CD4-positive, alpha-beta T cell (primary cell): ENCODE measurements around the gene PAIP2B. TPM values are rescaled to one million over a fixed set of nuclear protein-coding genes. Genes with fewer than 3 reads are reported as not detected.

Experiments
- ATAC-seq: fragments of 200-7000 bp; cut with Tn5 transposase; one replicate; pipeline ENCODE4 v1.10.0; 2022; ENCODE audit warnings: mild to moderate bottlenecking; ENCODE audit not compliant: poor library complexity
- CTCF ChIA-PET: fragments of 350-600 bp; sonication (Branson Sonifier 250); formaldehyde crosslinking; loops from one replicate; lab custom pipeline; 2021; ENCODE audit warnings: antibody characterized with exemption, inconsistent platforms; lab: Charles Lee
- POLR2A ChIA-PET: fragments of 350-600 bp; sonication (Branson Sonifier 250); formaldehyde crosslinking; loops from one replicate; lab custom pipeline; 2021; ENCODE audit warnings: antibody characterized with exemption, inconsistent platforms; lab: Charles Lee
- DNase-seq, 14 experiments: peaks; one replicate each; pipeline ENCODE4 v3.0.0-alpha.2; 2013 to 2020; ENCODE audit warnings: mixed read lengths in 2 of 14
- H3K27ac ChIP-seq, 2 donors: one replicate each; pipeline versions ENCODE4 v1.5.1 to v1.7.0; 2013; ENCODE audit warnings: low read length in 2 of 2, low read depth in 1 of 2, mild to moderate bottlenecking in 1 of 2
- H3K27me3 ChIP-seq, 2 experiments: 1 replicate in 1 of 2; 2 replicates in 1 of 2; pipeline versions ENCODE4 v1.6.1 to v1.7.0; 2013; ENCODE audit warnings: low read length in 2 of 2, control low read depth in 1 of 2, mild to moderate bottlenecking in 1 of 2, moderate library complexity in 1 of 2; ENCODE audit not compliant: insufficient read depth in 2 of 2, control insufficient read depth in 1 of 2
- H3K36me3 ChIP-seq: one replicate; pipeline ENCODE4 v1.6.1; 2013; ENCODE audit warnings: low read length, control low read depth; ENCODE audit not compliant: insufficient read depth
- H3K4me1 ChIP-seq: one replicate; pipeline ENCODE4 v1.6.1; 2013; ENCODE audit warnings: low read length, control low read depth; ENCODE audit not compliant: insufficient read depth
- H3K4me3 ChIP-seq: one replicate; pipeline ENCODE4 v1.5.1; 2013; ENCODE audit warnings: mild to moderate bottlenecking, low read length, moderate library complexity
- H3K9me3 ChIP-seq, 2 experiments: 1 replicate in 1 of 2; 2 replicates in 1 of 2; pipeline versions ENCODE4 v1.6.1 to v1.7.0; 2013; ENCODE audit warnings: low read length in 2 of 2, mild to moderate bottlenecking in 2 of 2, control low read depth in 1 of 2, moderate library complexity in 1 of 2; ENCODE audit not compliant: control insufficient read depth in 1 of 2, insufficient read depth in 1 of 2
- H3K27ac Mint-ChIP-seq: one replicate; pipeline ENCODE4 v1.8.0; 2020; ENCODE audit warnings: mixed read lengths
- H3K27me3 Mint-ChIP-seq: one replicate; pipeline ENCODE4 v1.8.0; 2021; ENCODE audit warnings: mixed read lengths
- H3K36me3 Mint-ChIP-seq: one replicate; pipeline ENCODE4 v1.8.0; 2021; ENCODE audit warnings: low read depth, mixed read lengths
- H3K4me1 Mint-ChIP-seq: one replicate; pipeline ENCODE4 v1.8.0; 2021; ENCODE audit warnings: low read depth, mixed read lengths
- H3K4me3 Mint-ChIP-seq: one replicate; pipeline ENCODE4 v1.8.0; 2020; ENCODE audit warnings: mild to moderate bottlenecking, mixed read lengths
- H3K9me3 Mint-ChIP-seq: one replicate; pipeline ENCODE4 v1.8.0; 2020; ENCODE audit warnings: mixed read lengths
- CTCF ChIP-seq: fragments of 200-600 bp; IDR thresholded peaks from one replicate; pipeline ENCODE4 v1.8.0; 2022; ENCODE audit warnings: antibody characterized with exemption, mild to moderate bottlenecking
- intact Hi-C, 2 experiments: fragments of 100-400 bp; cut with DNase I in 1 of 2; cut with micrococcal nuclease in 1 of 2; formaldehyde crosslinking; loops; one replicate each; pipeline versions ENCODE4 v1.15.1 to v1.9.0; 2023 to 2025; cut with DNase I, micrococcal nuclease
- total RNA-seq, 174 experiments: library from RNA in 2 of 174; stranded (reverse) in 2 of 174; gene quantifications; one replicate each; pipeline ENCODE4 v1.2.3 and lab custom pipeline; 2021 to 2026

PAIP2B gene
- total RNA-seq, 2 experiments from 2014 or later: 2.3 to 2.5 TPM

- peaks cover 57% of the 10 kb centered on the region for H3K36me3 Mint-ChIP-seq
- no peak for ATAC-seq
- Histone ChIP-seq H3K9me3 (no peaks in the 10 kb centered on the region), H3K36me3 (peaks cover 53% of the 10 kb centered on the region), H3K4me1 (peaks cover 21% of the 10 kb centered on the region), H3K4me3 (no peak overlapping the region), H3K27me3 (no peaks in the 10 kb centered on the region), H3K27ac (no peak overlapping the region)
- no peaks in the 10 kb centered on the region for H3K9me3 Mint-ChIP-seq
- H3K27me3 Mint-ChIP-seq: no peaks in the 10 kb centered on the region
- peaks cover 17% of the 10 kb centered on the region for H3K4me1 Mint-ChIP-seq
- CTCF ChIA-PET: no interaction called here
- intact Hi-C loops: loop anchor here (5.0 to 10.0 kb wide), 3 partner anchors 111 to 839 kb away; partner anchors contain the start of genes SNRPG (in 1 of the 2) and ZNF638 (in 1 of the 2)
- H3K4me3 Mint-ChIP-seq: no peak overlapping the region
- POLR2A ChIA-PET: interaction anchor here (1.3 kb wide), 1 partner anchor 62 kb away, joined by 3 read pairs; no protein-coding TSS in a partner anchor
- DNase-seq: no peak
- no peak for TF ChIP-seq CTCF
- no peak overlapping the region for H3K27ac Mint-ChIP-seq
These were observed 93.3 kb downstream of the PAIP2B start for GRCh38 chr2:71133603-71134002.

Other genes with a start within 250 kb of the PAIP2B start
- 1 to 10 TPM in 1 of 2 experiments, under 1 TPM in 1; 0.42 to 1.2 TPM for gene ANKRD53, start 248.5 kb downstream of the PAIP2B start, total RNA-seq
- 10 to 100 TPM; 26.8 to 34.0 TPM for gene TEX261, start 232.2 kb downstream of the PAIP2B start, total RNA-seq
- 10 to 100 TPM; 62.3 to 73.3 TPM for gene NAGK, start 158.5 kb downstream of the PAIP2B start, total RNA-seq
- gene MCEE, start 96.9 kb downstream of the PAIP2B start, total RNA-seq: 1 to 10 TPM; 4.3 to 8.0 TPM
- 10 to 100 TPM; 36.7 to 38.2 TPM for gene MPHOSPH10, start 96.5 kb downstream of the PAIP2B start, total RNA-seq
- 10 to 100 TPM; 77.8 to 86.4 TPM for gene ZNF638, start 104.7 kb upstream of the PAIP2B start, total RNA-seq
- under 1 TPM; 0.27 to 0.31 TPM for gene DYSF, start 226.5 kb upstream of the PAIP2B start, total RNA-seq